SK-N-SH treated with all-trans-retinoic acid at 6 μM for 48 hours (cell line): ENCODE data around the gene RAX2.
"Not testable (repeated sequence)": the region's sequence is repeated elsewhere in the genome, so short reads cannot be mapped to it uniquely, and the experiment has no call there.

Source experiments
- ATAC-seq: fragments of 200-7000 bp; cut with Tn5 transposase; 3 replicates; pipeline ENCODE4 v1.9.1; 2020; ENCODE audit warnings: mild to moderate bottlenecking, moderate library complexity
- ARNTL ChIP-seq: fragments of 450-650 bp; formaldehyde crosslinking; IDR thresholded peaks from 2 replicates; pipeline ENCODE4 v1.5.0; 2020; ENCODE audit warnings: low read depth, mild to moderate bottlenecking, moderate library complexity, borderline replicate concordance
- BACH2 ChIP-seq: fragments of 250-450 bp; sonication (Bioruptor Pico); IDR thresholded peaks from 2 replicates; pipeline ENCODE4 v1.9.0; 2021; ENCODE audit warnings: mild to moderate bottlenecking, borderline replicate concordance
- CSDC2 ChIP-seq: fragments of 250-450 bp; sonication (Bioruptor Pico); IDR thresholded peaks from 2 replicates; pipeline ENCODE4 v1.5.0; 2020; ENCODE audit warnings: mild to moderate bottlenecking, moderate library complexity
- ESRRG ChIP-seq: fragments of 250-450 bp; sonication (Bioruptor Pico); IDR thresholded peaks from 2 replicates; pipeline ENCODE4 v1.6.1; 2021; ENCODE audit warnings: mild to moderate bottlenecking
- GLIS3 ChIP-seq: fragments of 250-450 bp; sonication (Bioruptor Pico); IDR thresholded peaks from 2 replicates; pipeline ENCODE4 v1.5.0; 2020; ENCODE audit warnings: mild to moderate bottlenecking, moderate library complexity
- ISL1 ChIP-seq: fragments of 250-450 bp; sonication (Bioruptor Pico); IDR thresholded peaks from 2 replicates; pipeline ENCODE4 v2.1.2; 2022; ENCODE audit warnings: mild to moderate bottlenecking, moderate library complexity
- OSR1 ChIP-seq: fragments of 250-450 bp; sonication (Bioruptor Pico); IDR thresholded peaks from 2 replicates; pipeline ENCODE4 v1.8.0; 2022; ENCODE audit warnings: moderate library complexity, mild to moderate bottlenecking, inconsistent platforms
- PPARA ChIP-seq: fragments of 250-450 bp; sonication (Bioruptor Pico); IDR thresholded peaks from 2 replicates; pipeline ENCODE4 v1.5.0; 2020; ENCODE audit warnings: mild to moderate bottlenecking, borderline replicate concordance
- RARB ChIP-seq: fragments of 250-450 bp; sonication (Bioruptor Pico); IDR thresholded peaks from 2 replicates; pipeline ENCODE4 v1.8.0; 2021; ENCODE audit warnings: mild to moderate bottlenecking, moderate library complexity
- SNAI2 ChIP-seq: fragments of 250-450 bp; sonication (Bioruptor Pico); IDR thresholded peaks from 2 replicates; pipeline ENCODE4 v1.5.0; 2020; ENCODE audit warnings: mild to moderate bottlenecking, moderate library complexity
- TCF4 ChIP-seq: fragments of 250-450 bp; sonication (Bioruptor Pico); IDR thresholded peaks from 2 replicates; pipeline ENCODE4 v1.8.0; 2021; ENCODE audit warnings: mild to moderate bottlenecking, moderate library complexity, borderline replicate concordance
- ZC3H10 ChIP-seq: fragments of 250-450 bp; sonication (Bioruptor Pico); IDR thresholded peaks from 2 replicates; pipeline ENCODE4 v1.5.1; 2021; ENCODE audit warnings: mild to moderate bottlenecking, moderate library complexity
- ZFP3 ChIP-seq: fragments of 250-450 bp; sonication (Bioruptor Pico); IDR thresholded peaks from 2 replicates; pipeline ENCODE4 v1.5.0; 2020; ENCODE audit warnings: mild to moderate bottlenecking, moderate library complexity
- ZFP30 ChIP-seq: fragments of 450-650 bp; formaldehyde crosslinking; IDR thresholded peaks from 2 replicates; pipeline ENCODE4 v1.5.0; 2022; ENCODE audit warnings: mild to moderate bottlenecking, moderate library complexity
- TF ChIP-seq, protein P1 (sequence below): fragments of 250-450 bp; sonication (Bioruptor Pico); IDR thresholded peaks from 2 replicates; pipeline ENCODE4 v1.5.0; 2020; ENCODE audit warnings: mild to moderate bottlenecking, moderate library complexity
- TF ChIP-seq, protein P2 (sequence below): fragments of 250-450 bp; sonication (Bioruptor Pico); IDR thresholded peaks from 2 replicates; pipeline ENCODE4 v1.8.0; 2020; ENCODE audit warnings: mild to moderate bottlenecking, moderate library complexity, borderline replicate concordance
- TF ChIP-seq, protein P3 (sequence below): fragments of 250-450 bp; sonication (Bioruptor Pico); IDR thresholded peaks from 2 replicates; pipeline ENCODE4 v1.8.0; 2021; ENCODE audit warnings: low read depth, mild to moderate bottlenecking, moderate library complexity, borderline replicate concordance
- TF ChIP-seq, protein P4 (sequence below): fragments of 250-450 bp; sonication (Bioruptor Pico); IDR thresholded peaks from 2 replicates; pipeline ENCODE4 v1.5.1; 2020; ENCODE audit warnings: low read depth, mild to moderate bottlenecking, moderate library complexity

The RAX2 gene

DNA sequence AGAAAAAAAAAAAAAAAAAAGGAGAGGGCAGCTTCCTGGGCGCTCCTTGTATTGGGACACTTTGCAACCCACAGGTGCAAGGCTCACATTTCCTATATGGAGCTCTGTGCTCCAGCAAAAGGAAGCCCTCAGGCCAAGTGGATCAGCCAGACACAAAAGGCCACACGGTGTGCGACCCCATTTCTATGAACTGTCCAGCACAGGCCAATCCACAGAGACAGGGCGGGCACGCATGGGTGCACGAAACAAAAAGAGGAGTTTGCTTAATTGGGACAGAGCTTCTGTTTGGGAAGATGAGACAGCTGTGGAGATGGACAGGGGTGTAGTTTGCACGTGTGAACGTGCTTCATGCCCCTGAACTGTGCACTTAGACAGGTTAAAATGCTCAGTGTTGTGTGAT lies 45.7 kb upstream of the RAX2 start (continued):
- TF ChIP-seq, protein P1, sequence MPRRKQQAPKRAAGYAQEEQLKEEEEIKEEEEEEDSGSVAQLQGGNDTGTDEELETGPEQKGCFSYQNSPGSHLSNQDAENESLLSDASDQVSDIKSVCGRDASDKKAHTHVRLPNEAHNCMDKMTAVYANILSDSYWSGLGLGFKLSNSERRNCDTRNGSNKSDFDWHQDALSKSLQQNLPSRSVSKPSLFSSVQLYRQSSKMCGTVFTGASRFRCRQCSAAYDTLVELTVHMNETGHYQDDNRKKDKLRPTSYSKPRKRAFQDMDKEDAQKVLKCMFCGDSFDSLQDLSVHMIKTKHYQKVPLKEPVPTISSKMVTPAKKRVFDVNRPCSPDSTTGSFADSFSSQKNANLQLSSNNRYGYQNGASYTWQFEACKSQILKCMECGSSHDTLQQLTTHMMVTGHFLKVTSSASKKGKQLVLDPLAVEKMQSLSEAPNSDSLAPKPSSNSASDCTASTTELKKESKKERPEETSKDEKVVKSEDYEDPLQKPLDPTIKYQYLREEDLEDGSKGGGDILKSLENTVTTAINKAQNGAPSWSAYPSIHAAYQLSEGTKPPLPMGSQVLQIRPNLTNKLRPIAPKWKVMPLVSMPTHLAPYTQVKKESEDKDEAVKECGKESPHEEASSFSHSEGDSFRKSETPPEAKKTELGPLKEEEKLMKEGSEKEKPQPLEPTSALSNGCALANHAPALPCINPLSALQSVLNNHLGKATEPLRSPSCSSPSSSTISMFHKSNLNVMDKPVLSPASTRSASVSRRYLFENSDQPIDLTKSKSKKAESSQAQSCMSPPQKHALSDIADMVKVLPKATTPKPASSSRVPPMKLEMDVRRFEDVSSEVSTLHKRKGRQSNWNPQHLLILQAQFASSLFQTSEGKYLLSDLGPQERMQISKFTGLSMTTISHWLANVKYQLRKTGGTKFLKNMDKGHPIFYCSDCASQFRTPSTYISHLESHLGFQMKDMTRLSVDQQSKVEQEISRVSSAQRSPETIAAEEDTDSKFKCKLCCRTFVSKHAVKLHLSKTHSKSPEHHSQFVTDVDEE = no peak
- TF ChIP-seq GLIS3 (CRISPR knock-in tag) (no peak), CSDC2 (no peak), OSR1 (CRISPR knock-in tag) (no peak), RARB (no peak), SNAI2 (no peak), ESRRG (CRISPR knock-in tag) (no peak), ARNTL (CRISPR knock-in tag) (no peak)
- TF ChIP-seq, protein P2, sequence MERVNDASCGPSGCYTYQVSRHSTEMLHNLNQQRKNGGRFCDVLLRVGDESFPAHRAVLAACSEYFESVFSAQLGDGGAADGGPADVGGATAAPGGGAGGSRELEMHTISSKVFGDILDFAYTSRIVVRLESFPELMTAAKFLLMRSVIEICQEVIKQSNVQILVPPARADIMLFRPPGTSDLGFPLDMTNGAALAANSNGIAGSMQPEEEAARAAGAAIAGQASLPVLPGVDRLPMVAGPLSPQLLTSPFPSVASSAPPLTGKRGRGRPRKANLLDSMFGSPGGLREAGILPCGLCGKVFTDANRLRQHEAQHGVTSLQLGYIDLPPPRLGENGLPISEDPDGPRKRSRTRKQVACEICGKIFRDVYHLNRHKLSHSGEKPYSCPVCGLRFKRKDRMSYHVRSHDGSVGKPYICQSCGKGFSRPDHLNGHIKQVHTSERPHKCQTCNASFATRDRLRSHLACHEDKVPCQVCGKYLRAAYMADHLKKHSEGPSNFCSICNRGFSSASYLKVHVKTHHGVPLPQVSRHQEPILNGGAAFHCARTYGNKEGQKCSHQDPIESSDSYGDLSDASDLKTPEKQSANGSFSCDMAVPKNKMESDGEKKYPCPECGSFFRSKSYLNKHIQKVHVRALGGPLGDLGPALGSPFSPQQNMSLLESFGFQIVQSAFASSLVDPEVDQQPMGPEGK (CRISPR knock-in tag) = no peak

DNA sequence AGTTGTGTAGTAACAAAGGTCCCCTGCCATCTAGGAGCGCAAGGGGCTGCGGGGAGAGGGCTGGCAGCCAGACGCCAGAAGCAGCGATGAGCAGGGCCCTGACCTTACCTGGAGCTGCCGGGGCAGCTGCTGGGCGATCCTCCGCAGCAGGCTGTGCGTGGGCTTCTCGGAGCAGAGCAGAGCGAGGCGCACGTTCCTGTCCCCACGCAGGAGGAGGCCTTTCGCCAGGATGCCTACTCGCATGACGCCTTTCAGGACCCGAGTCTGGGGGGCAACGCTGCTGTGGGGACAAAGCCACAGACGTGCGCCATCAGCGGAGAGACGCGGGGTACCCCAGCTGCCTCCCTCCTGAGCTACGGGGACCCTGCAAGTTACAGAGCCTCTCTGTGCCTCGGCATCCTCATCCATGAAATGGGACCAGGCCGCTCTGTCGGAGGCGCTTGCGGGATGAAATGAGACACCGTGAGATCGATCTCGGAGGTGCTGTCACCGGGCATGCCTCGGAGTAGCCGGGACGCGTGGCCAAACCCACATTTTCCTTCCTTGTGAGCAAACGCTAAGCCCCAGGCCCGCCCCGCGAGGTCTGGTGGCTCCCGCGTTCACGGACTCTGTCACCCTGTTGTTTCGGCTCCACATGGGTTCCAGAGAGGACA lies 44.7 kb upstream of the RAX2 start:
- TF ChIP-seq ZC3H10 = no peak
- TF ChIP-seq ISL1 (CRISPR knock-in tag) = no peak
- TF ChIP-seq, protein P2 (CRISPR knock-in tag) = no peak
- TF ChIP-seq OSR1 (CRISPR knock-in tag) = no peak
- no peak for TF ChIP-seq RARB
- TF ChIP-seq ZFP30 = no peak
- no peak for TF ChIP-seq ZFP3 (CRISPR knock-in tag)
- no peak for TF ChIP-seq ESRRG (CRISPR knock-in tag)
- ATAC-seq = no peak

DNA sequence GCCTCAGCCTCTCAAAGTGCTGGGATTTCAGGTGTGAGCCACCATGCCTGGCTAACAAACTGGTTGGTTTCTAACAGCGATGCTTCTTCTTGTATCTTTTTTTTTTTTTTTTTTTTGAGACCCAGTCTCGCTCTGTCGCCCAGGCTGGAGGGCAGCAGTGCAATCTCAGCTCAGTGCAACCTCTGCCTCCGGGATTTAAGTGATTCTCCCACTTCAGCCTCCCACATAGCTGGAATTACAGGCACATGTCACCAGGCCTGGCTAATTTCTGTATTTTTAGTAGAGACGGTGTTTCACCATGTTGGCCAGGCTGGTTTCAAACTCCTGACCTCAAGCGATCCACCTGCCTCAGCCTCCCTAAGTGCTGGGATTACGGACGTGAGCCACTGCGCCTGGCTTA lies 44.1 kb upstream of the RAX2 start:
- ATAC-seq = not testable (repeated sequence)

DNA sequence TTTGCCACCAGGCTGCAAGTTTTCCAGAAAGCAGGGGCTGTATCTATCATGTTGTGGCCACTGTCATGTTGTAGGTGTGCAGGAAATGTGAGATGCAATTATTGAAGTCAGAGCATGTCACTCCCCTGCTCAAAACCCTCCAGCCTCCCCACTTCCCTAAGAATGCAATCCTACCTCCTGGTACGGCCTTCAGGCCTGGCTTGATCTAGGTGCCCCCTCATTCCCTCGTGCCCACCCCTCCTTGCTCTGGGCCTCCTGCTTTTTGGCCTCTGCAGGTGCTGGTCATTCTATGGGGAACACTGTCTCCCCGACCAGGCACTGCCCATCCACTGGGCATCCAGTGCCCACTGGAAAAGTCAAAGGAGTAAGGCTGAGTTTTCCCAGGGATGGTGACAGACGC lies 42.6 kb upstream of the RAX2 start:
- ATAC-seq = no peak
- TF ChIP-seq ZFP30 (no peak), OSR1 (CRISPR knock-in tag) (no peak), GLIS3 (CRISPR knock-in tag) (no peak), PPARA (CRISPR knock-in tag) (no peak), BACH2 (CRISPR knock-in tag) (no peak), ARNTL (CRISPR knock-in tag) (no peak), ZFP3 (CRISPR knock-in tag) (no peak), CSDC2 (no peak), RARB (no peak), ESRRG (CRISPR knock-in tag) (no peak), TCF4 (no peak)
- TF ChIP-seq, protein P3, sequence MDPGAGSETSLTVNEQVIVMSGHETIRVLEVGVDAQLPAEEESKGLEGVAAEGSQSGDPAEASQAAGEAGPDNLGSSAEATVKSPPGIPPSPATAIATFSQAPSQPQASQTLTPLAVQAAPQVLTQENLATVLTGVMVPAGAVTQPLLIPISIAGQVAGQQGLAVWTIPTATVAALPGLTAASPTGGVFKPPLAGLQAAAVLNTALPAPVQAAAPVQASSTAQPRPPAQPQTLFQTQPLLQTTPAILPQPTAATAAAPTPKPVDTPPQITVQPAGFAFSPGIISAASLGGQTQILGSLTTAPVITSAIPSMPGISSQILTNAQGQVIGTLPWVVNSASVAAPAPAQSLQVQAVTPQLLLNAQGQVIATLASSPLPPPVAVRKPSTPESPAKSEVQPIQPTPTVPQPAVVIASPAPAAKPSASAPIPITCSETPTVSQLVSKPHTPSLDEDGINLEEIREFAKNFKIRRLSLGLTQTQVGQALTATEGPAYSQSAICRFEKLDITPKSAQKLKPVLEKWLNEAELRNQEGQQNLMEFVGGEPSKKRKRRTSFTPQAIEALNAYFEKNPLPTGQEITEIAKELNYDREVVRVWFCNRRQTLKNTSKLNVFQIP (CRISPR knock-in tag) = no peak
- TF ChIP-seq, protein P1 = no peak
- TF ChIP-seq, protein P4, sequence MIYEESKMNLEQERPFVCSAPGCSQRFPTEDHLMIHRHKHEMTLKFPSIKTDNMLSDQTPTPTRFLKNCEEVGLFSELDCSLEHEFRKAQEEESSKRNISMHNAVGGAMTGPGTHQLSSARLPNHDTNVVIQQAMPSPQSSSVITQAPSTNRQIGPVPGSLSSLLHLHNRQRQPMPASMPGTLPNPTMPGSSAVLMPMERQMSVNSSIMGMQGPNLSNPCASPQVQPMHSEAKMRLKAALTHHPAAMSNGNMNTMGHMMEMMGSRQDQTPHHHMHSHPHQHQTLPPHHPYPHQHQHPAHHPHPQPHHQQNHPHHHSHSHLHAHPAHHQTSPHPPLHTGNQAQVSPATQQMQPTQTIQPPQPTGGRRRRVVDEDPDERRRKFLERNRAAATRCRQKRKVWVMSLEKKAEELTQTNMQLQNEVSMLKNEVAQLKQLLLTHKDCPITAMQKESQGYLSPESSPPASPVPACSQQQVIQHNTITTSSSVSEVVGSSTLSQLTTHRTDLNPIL (CRISPR knock-in tag) = no peak
- TF ChIP-seq, protein P2 (CRISPR knock-in tag) = no peak
